Neural cell (in vitro differentiated cells): ENCODE measurements around the gene MED23. TPM values are rescaled to one million over a fixed set of nuclear protein-coding genes. Genes with fewer than 3 reads are reported as not detected.

Source experiments
- H2AFZ ChIP-seq: fragments of 200-600, 300-800 bp; sonication (generic), shearing (Covaris generic); 2 replicates; pipeline ENCODE4 v1.6.0; 2014; ENCODE audit warnings: low read depth, mild to moderate bottlenecking, antibody characterized with exemption, low read length, moderate library complexity
- H3F3A ChIP-seq: fragments of 200-600 bp; shearing (Covaris generic); 2 replicates; pipeline ENCODE4 v1.6.1; 2016; ENCODE audit warnings: mild to moderate bottlenecking, moderate library complexity, mixed read lengths, antibody characterized with exemption, low read length; ENCODE audit not compliant: insufficient read depth, poor library complexity, severe bottlenecking
- H3K27ac ChIP-seq: fragments of 200-600, 300-800 bp; sonication (generic), shearing (Covaris generic); 2 replicates; pipeline ENCODE4 v1.5.1; 2014; ENCODE audit warnings: mild to moderate bottlenecking, low read length, moderate library complexity
- H3K27me3 ChIP-seq: fragments of 300-800, 200-600 bp; sonication (generic), shearing (Covaris generic); 2 replicates; pipeline ENCODE4 v1.6.0; 2014; ENCODE audit warnings: mild to moderate bottlenecking, low read depth, low read length, moderate library complexity; ENCODE audit not compliant: insufficient read depth
- H3K36me3 ChIP-seq: fragments of 300-800, 200-600 bp; sonication (generic), shearing (Covaris generic); 2 replicates; pipeline ENCODE4 v1.5.1; 2014; ENCODE audit warnings: mild to moderate bottlenecking, antibody characterized with exemption, low read length, moderate library complexity; ENCODE audit not compliant: insufficient read depth
- H3K4me2 ChIP-seq: fragments of 300-800, 200-600 bp; sonication (generic), shearing (Covaris generic); 2 replicates; pipeline ENCODE4 v1.6.0; 2014; ENCODE audit warnings: mild to moderate bottlenecking, low read length
- H3K4me3 ChIP-seq: fragments of 300-800, 200-600 bp; sonication (generic), shearing (Covaris generic); 2 replicates; pipeline ENCODE4 v1.5.1; 2014; ENCODE audit warnings: mild to moderate bottlenecking, low read length, moderate library complexity
- H3K79me2 ChIP-seq: fragments of 200-600 bp; shearing (Covaris generic); replicated peaks from 2 replicates; pipeline ENCODE4 v1.6.0; 2014; ENCODE audit warnings: mild to moderate bottlenecking, low read length, moderate library complexity; ENCODE audit not compliant: insufficient read depth
- H3K9ac ChIP-seq: fragments of 300-800, 200-600 bp; sonication (generic), shearing (Covaris generic); 2 replicates; pipeline ENCODE4 v1.6.1; 2016; ENCODE audit warnings: mild to moderate bottlenecking, low read length, mixed read lengths
- H3K9me2 ChIP-seq: fragments of 200-600 bp; shearing (Covaris generic); 2 replicates; pipeline ENCODE4 v1.6.1; 2016; ENCODE audit warnings: mild to moderate bottlenecking, low read length, mixed read lengths; ENCODE audit not compliant: insufficient read depth
- H3K9me3 ChIP-seq: fragments of 200-600, 300-800 bp; sonication (generic), shearing (Covaris generic); 2 replicates; pipeline ENCODE4 v1.6.1; 2016; ENCODE audit warnings: mild to moderate bottlenecking, mixed run types, low read length, moderate library complexity, mixed read lengths
- H4K20me1 ChIP-seq: fragments of 200-600 bp; shearing (Covaris generic); 2 replicates; pipeline ENCODE4 v1.6.1; 2016; ENCODE audit warnings: mild to moderate bottlenecking, mixed run types; ENCODE audit not compliant: insufficient read depth
- CTCF ChIP-seq: fragments of 450-650 bp; IDR thresholded peaks from 2 replicates; pipeline ENCODE4 v1.5.1; 2014; ENCODE audit warnings: antibody characterized with exemption, mild to moderate bottlenecking, moderate library complexity; ENCODE audit not compliant: poor library complexity, severe bottlenecking
- EP300 ChIP-seq: fragments of 450-650 bp; conservative IDR thresholded peaks from 2 replicates; pipeline ENCODE4 v1.6.1; 2014; ENCODE audit warnings: antibody characterized with exemption, mild to moderate bottlenecking, moderate library complexity; ENCODE audit not compliant: poor library complexity, severe bottlenecking
- EZH2 ChIP-seq: fragments of 200-600, 300-800 bp; shearing (Covaris generic), sonication (generic); IDR thresholded peaks from 2 replicates; pipeline ENCODE4 v1.6.1; 2014; ENCODE audit warnings: antibody characterized with exemption, low read length, borderline replicate concordance, mild to moderate bottlenecking; ENCODE audit not compliant: insufficient read depth, poor library complexity, severe bottlenecking
- MXI1 ChIP-seq: fragments of 450-650 bp; conservative IDR thresholded peaks from 2 replicates; pipeline ENCODE4 v1.6.1; 2014; ENCODE audit warnings: antibody characterized with exemption, mild to moderate bottlenecking; ENCODE audit not compliant: poor library complexity, severe bottlenecking
- POLR2AphosphoS5 ChIP-seq: IDR thresholded peaks from 2 replicates; pipeline ENCODE4 v1.6.1; 2012
- RAD21 ChIP-seq: fragments of 450-650 bp; conservative IDR thresholded peaks from 2 replicates; pipeline ENCODE4 v1.6.1; 2014; ENCODE audit warnings: antibody characterized with exemption, mild to moderate bottlenecking, moderate library complexity
- REST ChIP-seq: IDR thresholded peaks from 2 replicates; pipeline ENCODE4 v1.6.1; 2012; ENCODE audit warnings: borderline replicate concordance
- SMC3 ChIP-seq: fragments of 450-650 bp; conservative IDR thresholded peaks from 2 replicates; pipeline ENCODE4 v1.6.1; 2014; ENCODE audit warnings: antibody characterized with exemption, mild to moderate bottlenecking, moderate library complexity; ENCODE audit not compliant: poor library complexity
- TAF1 ChIP-seq: IDR thresholded peaks from 2 replicates; pipeline ENCODE4 v1.6.1; 2012; ENCODE audit warnings: low read depth
- polyA plus RNA-seq: library from polyadenylated mRNA; depleted of rRNA; stranded (reverse); fragments of >200 nt; gene quantifications from 2 replicates; pipeline ENCODE4 v1.2.3, GENCODE V29; 2014

Gene MED23
- polyA plus RNA-seq, 1 donor from 2014 or later = 104 TPM

DNA sequence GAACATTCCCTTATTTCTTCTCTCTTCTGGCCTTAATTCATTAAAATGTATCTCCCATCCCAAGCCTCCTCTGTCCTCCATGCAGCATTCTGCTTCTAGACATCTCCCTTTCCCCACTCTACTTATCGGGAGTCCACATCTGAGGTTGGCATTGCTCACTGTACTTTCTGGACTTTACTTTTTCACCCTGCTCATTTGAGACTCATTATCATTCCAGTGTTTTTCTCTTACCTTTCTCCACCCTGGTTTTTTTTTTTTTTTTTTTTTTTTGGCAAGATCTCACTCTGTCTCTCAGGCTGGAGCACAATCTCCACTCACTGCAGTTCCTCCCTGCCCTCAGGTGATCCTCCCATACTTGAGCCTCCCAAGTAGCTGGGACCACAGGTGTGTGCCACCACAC, 13.5 kb upstream of the MED23 start:
- Histone ChIP-seq H3K9me2 (no peaks in the 10 kb centered on the region), H3F3A (no peaks in the 10 kb centered on the region), H3K9me3 (no peaks in the 10 kb centered on the region), H3K9ac (no peak overlapping the region), H3K79me2 (no peaks in the 10 kb centered on the region), H3K4me2 (no peak overlapping the region), H3K27ac (no peak overlapping the region), H3K27me3 (no peaks in the 10 kb centered on the region), H3K36me3 (no peaks in the 10 kb centered on the region), H3K4me3 (no peak overlapping the region), H2AFZ (no peak overlapping the region), H4K20me1 (no peaks in the 10 kb centered on the region)
- TF ChIP-seq TAF1 = no peak
- no peak for TF ChIP-seq EP300
- TF ChIP-seq CTCF = no peak
- TF ChIP-seq SMC3 = no peak
- no peak for TF ChIP-seq POLR2AphosphoS5
- TF ChIP-seq REST = no peak
- TF ChIP-seq MXI1 = no peak
- TF ChIP-seq RAD21 = no peak
- no peak for TF ChIP-seq EZH2

DNA sequence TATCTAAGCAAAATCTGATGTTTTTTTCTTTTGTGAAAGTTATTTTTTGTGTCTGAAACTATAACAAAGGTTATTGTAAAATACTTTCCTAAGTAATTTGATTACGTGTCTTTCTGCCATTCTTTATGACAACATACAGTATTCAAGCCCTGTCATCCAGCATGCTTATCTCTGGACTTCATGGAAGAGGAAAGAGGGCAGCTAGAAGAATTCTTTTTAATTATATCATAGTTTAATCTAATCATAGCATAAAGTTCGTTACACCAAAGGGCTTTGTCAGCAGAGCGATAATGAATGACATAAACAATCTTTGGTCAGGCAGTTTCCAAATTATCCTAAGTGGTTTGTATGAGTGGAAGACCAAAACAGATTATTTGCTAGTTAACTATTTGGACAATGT, 12.5 kb upstream of the MED23 start:
- H3K4me2 ChIP-seq = no peak overlapping the region
- no peaks in the 10 kb centered on the region for H3K36me3 ChIP-seq
- H3K9me3 ChIP-seq = no peaks in the 10 kb centered on the region
- no peaks in the 10 kb centered on the region for H4K20me1 ChIP-seq
- no peaks in the 10 kb centered on the region for H3K27me3 ChIP-seq
- H3F3A ChIP-seq = no peaks in the 10 kb centered on the region
- H2AFZ ChIP-seq = no peak overlapping the region
- H3K79me2 ChIP-seq = no peaks in the 10 kb centered on the region
- H3K9ac ChIP-seq = no peak overlapping the region
- no peak for TF ChIP-seq EP300
- TF ChIP-seq SMC3 = no peak
- no peak for TF ChIP-seq TAF1
- no peak for TF ChIP-seq CTCF
- no peak for TF ChIP-seq POLR2AphosphoS5
- no peak for TF ChIP-seq MXI1
- H3K27ac ChIP-seq = no peak overlapping the region
- H3K9me2 ChIP-seq = no peaks in the 10 kb centered on the region
- no peak overlapping the region for H3K4me3 ChIP-seq
